HCT116 (cell line): ENCODE results near the gene CCDC185. TPM values are rescaled to one million over a fixed set of nuclear protein-coding genes. Genes with fewer than 3 reads are reported as not detected.

ENCODE experiments used
- ATAC-seq: fragments of 200-7000 bp; cut with Tn5 transposase; 2 replicates; pipeline ENCODE4 v1.9.1; 2020; ENCODE audit warnings: mild to moderate bottlenecking, moderate library complexity
- BruUV-seq: library from RNA; stranded (reverse); fragments of 400-500 nt; replicated peaks from 2 replicates; lab custom pipeline; 2021; lab: Mats Ljungman, UMichigan
- CTCF ChIA-PET: fragments of 300-600 bp; sonication (Branson Sonifier 250); formaldehyde crosslinking; loops from one replicate; lab custom pipeline; 2021; ENCODE audit warnings: antibody characterized with exemption; lab: Charles Lee
- POLR2A ChIA-PET: fragments of 300-600, 350-600 bp; sonication (Branson Sonifier 250); formaldehyde crosslinking; loops from one replicate; lab custom pipeline; 2021; ENCODE audit warnings: antibody characterized with exemption; lab: Charles Lee
- RAD21 ChIA-PET, 2 experiments: fragments of 300-600 bp; sonication (Branson Sonifier 250); formaldehyde crosslinking; loops; one replicate each; lab custom pipeline; 2023; ENCODE audit warnings: low total read pairs in 2 of 2; ENCODE audit not compliant: uncharacterized antibody in 2 of 2, unreplicated experiment in 2 of 2, low non-redundant PET in 1 of 2; lab: Charles Lee
- DNase-seq: peaks from one replicate; pipeline ENCODE4 v3.0.0-alpha.2; 2010; ENCODE audit warnings: low read depth, low spot score
- H2AFZ ChIP-seq: fragments of 200-600 bp; shearing (Covaris generic), sonication (generic); 2 replicates; pipeline ENCODE4 v1.6.1; 2017; ENCODE audit warnings: low read depth, mixed run types, mixed read lengths, antibody characterized with exemption, low read length; ENCODE audit not compliant: poor library complexity, severe bottlenecking
- H3K27ac ChIP-seq: 2 replicates; pipeline ENCODE4 v1.5.1; 2012; ENCODE audit warnings: low read depth, low read length
- H3K27me3 ChIP-seq: fragments of 200-600 bp; sonication (generic); 2 replicates; pipeline ENCODE4 v1.6.1; 2016; ENCODE audit warnings: mixed run types, low read length, mixed read lengths; ENCODE audit not compliant: insufficient read depth
- H3K36me3 ChIP-seq, 2 experiments: fragments of 200-500 bp in 1 of 2; fragments of 200-600 bp in 1 of 2; sonication (Bioruptor generic) in 1 of 2; sonication (generic) in 1 of 2; 2 replicates each; pipeline versions ENCODE4 v1.5.1 to v1.6.1; 2014 to 2016; ENCODE audit warnings: low read length in 2 of 2, inconsistent platforms in 1 of 2, mixed read lengths in 1 of 2, mixed run types in 1 of 2; ENCODE audit not compliant: insufficient read depth in 2 of 2, control insufficient read depth in 1 of 2
- H3K4me1 ChIP-seq, 2 experiments: fragments of 200-600 bp in 1 of 2; sonication (generic) in 1 of 2; 2 replicates each; pipeline versions ENCODE4 v1.5.1 to v1.6.1; 2012 to 2017; ENCODE audit warnings: low read length in 2 of 2, inconsistent platforms in 1 of 2, mild to moderate bottlenecking in 1 of 2, mixed read lengths in 1 of 2, mixed run types in 1 of 2, moderate library complexity in 1 of 2; ENCODE audit not compliant: insufficient read depth in 2 of 2, control insufficient read depth in 1 of 2
- H3K4me2 ChIP-seq: fragments of 200-600 bp; sonication (generic); 2 replicates; pipeline ENCODE4 v1.6.1; 2017; ENCODE audit warnings: mixed run types, low read length, mixed read lengths
- H3K4me3 ChIP-seq, 2 experiments: fragments of 200-600 bp in 1 of 2; sonication (generic) in 1 of 2; replicated peaks in 1 of 2; 2 replicates each; pipeline ENCODE4 v1.5.1; 2011 to 2016; ENCODE audit warnings: low read length in 2 of 2, control low read depth in 1 of 2, low read depth in 1 of 2, mild to moderate bottlenecking in 1 of 2, mixed read lengths in 1 of 2, mixed run types in 1 of 2
- H3K79me2 ChIP-seq: fragments of 200-600 bp; sonication (generic); 2 replicates; pipeline ENCODE4 v1.6.1; 2017; ENCODE audit warnings: mild to moderate bottlenecking, mixed run types, low read length, moderate library complexity, mixed read lengths; ENCODE audit not compliant: insufficient read depth
- H3K9ac ChIP-seq: fragments of 200-600 bp; sonication (generic); 2 replicates; pipeline ENCODE4 v1.6.1; 2016; ENCODE audit warnings: low read length, mixed read lengths
- H3K9me2 ChIP-seq: fragments of 200-600 bp; sonication (generic), shearing (Covaris generic); 2 replicates; pipeline ENCODE4 v1.6.1; 2017; ENCODE audit warnings: mixed run types, mild to moderate bottlenecking, moderate library complexity; ENCODE audit not compliant: insufficient read depth
- H3K9me3 ChIP-seq, 2 experiments: fragments of 200-500 bp in 1 of 2; fragments of 200-600 bp in 1 of 2; sonication (Bioruptor generic) in 1 of 2; sonication (generic) in 1 of 2; 2 replicates each; pipeline ENCODE4 v1.6.1; 2014 to 2017; ENCODE audit warnings: low read length in 2 of 2, mixed read lengths in 2 of 2, inconsistent platforms in 1 of 2, low read depth in 1 of 2, mild to moderate bottlenecking in 1 of 2, mixed run types in 1 of 2, moderate library complexity in 1 of 2; ENCODE audit not compliant: control insufficient read depth in 1 of 2, insufficient read depth in 1 of 2
- H4K20me1 ChIP-seq: fragments of 200-600 bp; sonication (generic), shearing (Covaris generic); 2 replicates; pipeline ENCODE4 v1.6.1; 2017; ENCODE audit warnings: mixed run types, mild to moderate bottlenecking, moderate library complexity; ENCODE audit not compliant: insufficient read depth
- ATF3 ChIP-seq: IDR thresholded peaks from 2 replicates; pipeline ENCODE4 v1.6.1; 2012
- CBX3 ChIP-seq: IDR thresholded peaks from 2 replicates; pipeline ENCODE4 v1.6.1; 2012; ENCODE audit warnings: low read depth
- CEBPB ChIP-seq: IDR thresholded peaks from 2 replicates; pipeline ENCODE4 v1.6.1; 2012; ENCODE audit warnings: low read depth
- CTCF ChIP-seq, 3 experiments: fragments of 200-600 bp in 1 of 3; sonication (generic) in 1 of 3; IDR thresholded peaks in 2 of 3; conservative IDR thresholded peaks in 1 of 3; 2 replicates each; pipeline ENCODE4 v1.5.1; 2012 to 2017; ENCODE audit warnings: low read depth in 2 of 3, low read length in 2 of 3, antibody characterized with exemption in 1 of 3, borderline replicate concordance in 1 of 3, control low read depth in 1 of 3, mild to moderate bottlenecking in 1 of 3, mixed read lengths in 1 of 3, mixed run types in 1 of 3, moderate library complexity in 1 of 3; ENCODE audit not compliant: insufficient read depth in 1 of 3
- EGR1 ChIP-seq: IDR thresholded peaks from 2 replicates; pipeline ENCODE4 v1.6.1; 2012; ENCODE audit warnings: low read depth
- ELF1 ChIP-seq: IDR thresholded peaks from 2 replicates; pipeline ENCODE4 v1.6.1; 2012; ENCODE audit warnings: low read depth, borderline replicate concordance
- EZH2 ChIP-seq: fragments of 200-600 bp; sonication (generic); IDR thresholded peaks from 2 replicates; pipeline ENCODE4 v1.6.1; 2017; ENCODE audit warnings: antibody characterized with exemption, mixed run types
- FOSL1 ChIP-seq: IDR thresholded peaks from 2 replicates; pipeline ENCODE4 v1.6.1; 2012; ENCODE audit warnings: low read depth
- MAX ChIP-seq: IDR thresholded peaks from 2 replicates; pipeline ENCODE4 v1.6.1; 2012
- POLR2A ChIP-seq: IDR thresholded peaks from 2 replicates; pipeline ENCODE4 v1.7.0; 2011; ENCODE audit warnings: borderline replicate concordance; ENCODE audit not compliant: insufficient read depth, insufficient read length; ENCODE audit errors: extremely low read depth
- POLR2AphosphoS5 ChIP-seq: IDR thresholded peaks from 2 replicates; pipeline ENCODE4 v1.6.1; 2011; ENCODE audit warnings: mild to moderate bottlenecking, low read depth, low read length, moderate library complexity
- RAD21 ChIP-seq: IDR thresholded peaks from 2 replicates; pipeline ENCODE4 v1.6.1; 2012; ENCODE audit warnings: low read depth, mild to moderate bottlenecking
- SIN3A ChIP-seq: IDR thresholded peaks from 2 replicates; pipeline ENCODE4 v1.6.1; 2012; ENCODE audit warnings: low read depth
- SP1 ChIP-seq: IDR thresholded peaks from 2 replicates; pipeline ENCODE4 v1.6.1; 2012; ENCODE audit warnings: low read depth
- TCF7L2 ChIP-seq: IDR thresholded peaks from 2 replicates; pipeline ENCODE4 v1.7.0; 2011; ENCODE audit warnings: borderline replicate concordance, inconsistent platforms; ENCODE audit not compliant: insufficient read depth, insufficient read length; ENCODE audit errors: extremely low read depth
- YY1 ChIP-seq: IDR thresholded peaks from 2 replicates; pipeline ENCODE4 v1.6.1; 2011; ENCODE audit warnings: low read length, low read depth, moderate library complexity, mild to moderate bottlenecking; ENCODE audit not compliant: insufficient replicate concordance; ENCODE audit errors: extremely low read depth
- ZBTB33 ChIP-seq: IDR thresholded peaks from 2 replicates; pipeline ENCODE4 v1.6.1; 2011; ENCODE audit warnings: mild to moderate bottlenecking, low read length, moderate library complexity; ENCODE audit not compliant: insufficient replicate concordance; ENCODE audit errors: extremely low read depth
- ZNF274 ChIP-seq: fragments of 200-500 bp; sonication (Bioruptor generic); IDR thresholded peaks from 2 replicates; pipeline ENCODE4 v1.6.1; 2014; ENCODE audit warnings: mild to moderate bottlenecking, low read depth, low read length, inconsistent platforms
- intact Hi-C: fragments of 100-400 bp; cut with micrococcal nuclease; formaldehyde crosslinking; loops from 2 replicates; pipeline ENCODE4 v1.10.0; 2022
- total RNA-seq: library from RNA; stranded (reverse); gene quantifications from one replicate; pipeline ENCODE4 v1.2.1, GENCODE V29; 2021; ENCODE audit not compliant: unreplicated experiment

Gene CCDC185
- total RNA-seq, 1 experiment from 2014 or later: not detected

- no TSS peak for BruUV-seq
- Histone ChIP-seq H3K9ac (no peak overlapping the region), H3K4me2 (no peak overlapping the region), H3K4me3 (no peak overlapping the region), H4K20me1 (no peaks in the 10 kb centered on the region), H3K9me2 (no peaks in the 10 kb centered on the region), H3K27ac (no peak overlapping the region), H3K9me3 (no peaks in the 10 kb centered on the region), H3K79me2 (no peaks in the 10 kb centered on the region), H3K27me3 (peaks cover 40% of the 10 kb centered on the region), H3K36me3 (no peaks in the 10 kb centered on the region), H2AFZ (no peak overlapping the region), H3K4me1 (no peaks in the 10 kb centered on the region)
- RAD21 ChIA-PET: no interaction called here
- no peak for DNase-seq
- ATAC-seq: no peak
- POLR2A ChIA-PET: no interaction called here
- CTCF ChIA-PET: no interaction called here
- TF ChIP-seq SIN3A: no peak
- TF ChIP-seq ZBTB33: no peak
- no peak for TF ChIP-seq MAX
- no peak for TF ChIP-seq POLR2A
- no peak for TF ChIP-seq TCF7L2
- TF ChIP-seq RAD21: no peak
- TF ChIP-seq POLR2AphosphoS5: no peak
- TF ChIP-seq EZH2: no peak
- intact Hi-C loops: no loop called here
Measured at GRCh38 chr1:223355699-223356098, 37.5 kb upstream of the CCDC185 start.

DNA sequence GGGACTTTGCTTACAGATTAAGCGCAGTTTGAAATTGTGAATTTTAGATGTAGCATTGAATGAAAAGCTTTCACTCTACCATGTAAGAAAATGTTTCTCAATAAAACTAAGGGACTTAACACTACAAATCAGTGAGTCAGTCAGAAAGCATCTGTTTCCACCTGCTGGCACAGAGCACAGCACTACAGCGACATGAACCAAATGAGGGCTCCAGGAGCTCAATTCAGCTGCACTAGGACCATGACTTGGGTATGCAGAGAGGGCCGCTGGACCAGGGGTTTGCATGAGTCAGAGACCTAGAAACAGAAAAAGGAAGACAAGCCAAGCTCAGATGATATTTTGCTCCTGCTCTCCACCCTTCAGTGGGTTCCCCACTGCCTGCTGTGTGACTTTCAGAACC lies 34.4 kb upstream of the CCDC185 start:
- ChIA-PET CTCF (interaction anchor here (0.8 kb wide), 1 partner anchor 225 kb away, joined by 3 read pairs; no protein-coding TSS in a partner anchor), POLR2A (no interaction called here), RAD21 (interaction anchor here in 1 of 2 experiments (1.0 kb wide), 1 partner anchor 184 kb away, joined by 3 read pairs; no protein-coding TSS in a partner anchor)
- Histone ChIP-seq H3K4me2 (no peak overlapping the region), H3K9ac (no peak overlapping the region), H2AFZ (no peak overlapping the region), H3K4me1 (no peaks in the 10 kb centered on the region), H3K27me3 (peaks cover 27% of the 10 kb centered on the region; the same call in 1 of the 2 replicates), H3K9me3 (no peaks in the 10 kb centered on the region), H3K4me3 (no peak overlapping the region), H3K79me2 (no peaks in the 10 kb centered on the region), H3K36me3 (no peaks in the 10 kb centered on the region), H4K20me1 (no peaks in the 10 kb centered on the region), H3K9me2 (no peaks in the 10 kb centered on the region), H3K27ac (no peak overlapping the region)
- intact Hi-C loops: no loop called here
- BruUV-seq: no TSS peak
- ATAC-seq (no peak), DNase-seq (no peak)
- TF ChIP-seq CTCF (IDR thresholded peaks at IDR 0.05 in 2 of 3, conservative IDR thresholded peaks at IDR 0.05 in 1 of 3; ENCODE audit: borderline replicate concordance in 1 of 3, insufficient read depth in 1 of 3, low read depth in 2 of 3, low read length in 2 of 3): no peak
- TF ChIP-seq RAD21: no peak
- TF ChIP-seq CEBPB: no peak
- TF ChIP-seq ELF1: no peak
- TF ChIP-seq YY1: no peak
- TF ChIP-seq CBX3: no peak
- TF ChIP-seq ATF3: no peak
- TF ChIP-seq ZNF274: no peak
- TF ChIP-seq FOSL1: no peak
- TF ChIP-seq EGR1: no peak
- no peak for TF ChIP-seq MAX
- TF ChIP-seq SP1: no peak
